HepG2 (cell line): ENCODE results near the gene RGMA. TPM values are rescaled to one million over a fixed set of nuclear protein-coding genes. Genes with fewer than 3 reads are reported as not detected.

Source experiments
- ATAC-seq: fragments of 200-7000 bp; cut with Tn5 transposase; 3 replicates; pipeline ENCODE4 v1.9.1; 2020; ENCODE audit warnings: mild to moderate bottlenecking, moderate library complexity
- BruUV-seq: library from RNA; stranded (reverse); fragments of 400-500 nt; replicated peaks from 2 replicates; lab custom pipeline; 2021; lab: Mats Ljungman, UMichigan
- CTCF ChIA-PET: fragments of 300-600 bp; formaldehyde crosslinking; extraction: SDS; loops from one replicate; lab custom pipeline; 2021; ENCODE audit warnings: low total read pairs, inconsistent platforms, low intra/inter-chr PET ratio; lab: Yijun Ruan, JAX
- POLR2A ChIA-PET: fragments of 350-600 bp; sonication (Branson Sonifier 250); formaldehyde crosslinking; loops from one replicate; lab custom pipeline; 2020; ENCODE audit warnings: antibody characterized with exemption, inconsistent platforms; lab: Yijun Ruan, JAX
- DNase-seq: peaks from one replicate; pipeline ENCODE4 v3.0.0-alpha.2; 2015; ENCODE audit warnings: low spot score
- FAIRE-seq: peaks from 3 replicates; lab custom pipeline; 2011; peaks lifted over from hg19 to GRCh38; lab: Jason Lieb, UNC
- H2AFZ ChIP-seq: one replicate; pipeline ENCODE4 v1.6.1; 2011; ENCODE audit warnings: low read length, inconsistent platforms
- H3K27ac ChIP-seq: fragments of 300-600 bp; 3 replicates; pipeline ENCODE4 v1.8.0; 2011; ENCODE audit warnings: mixed run types, mild to moderate bottlenecking, mixed read lengths, low read length, inconsistent platforms; ENCODE audit not compliant: insufficient read depth; ENCODE audit errors: extremely low read length
- H3K27me3 ChIP-seq, 2 experiments: fragments of 200-600 bp in 1 of 2; 2 replicates in 1 of 2; 3 replicates in 1 of 2; pipeline versions ENCODE4 v1.6.0 to v1.8.0; 2011; ENCODE audit warnings: low read length in 2 of 2, mild to moderate bottlenecking in 2 of 2, moderate library complexity in 2 of 2, inconsistent platforms in 1 of 2; ENCODE audit not compliant: insufficient read depth in 2 of 2, control insufficient read depth in 1 of 2
- H3K36me3 ChIP-seq, 2 experiments: fragments of 200-600 bp in 1 of 2; replicated peaks in 1 of 2; 2 replicates in 1 of 2; 3 replicates in 1 of 2; pipeline versions ENCODE4 v1.5.1 to v1.8.0; 2011; ENCODE audit warnings: low read length in 2 of 2, inconsistent platforms in 1 of 2; ENCODE audit not compliant: insufficient read depth in 2 of 2, control insufficient read depth in 1 of 2
- H3K4me1 ChIP-seq: 2 replicates; pipeline ENCODE4 v1.5.1; 2012; ENCODE audit warnings: low read length, inconsistent platforms; ENCODE audit not compliant: insufficient read depth
- H3K4me2 ChIP-seq: 2 replicates; pipeline ENCODE4 v1.6.0; 2011; ENCODE audit warnings: low read depth, low read length, inconsistent platforms
- H3K4me3 ChIP-seq, 3 experiments: fragments of 200-600 bp in 1 of 3; sonication (generic), shearing (Covaris generic) in 1 of 3; replicated peaks in 1 of 3; 2 replicates each; pipeline ENCODE4 v1.5.1; 2011 to 2016; ENCODE audit warnings: low read length in 3 of 3, inconsistent platforms in 2 of 3, low read depth in 2 of 3, mild to moderate bottlenecking in 2 of 3, control low read depth in 1 of 3, mixed read lengths in 1 of 3; ENCODE audit not compliant: insufficient read depth in 1 of 3
- H3K79me2 ChIP-seq: one replicate; pipeline ENCODE4 v1.6.1; 2011; ENCODE audit warnings: low read length, inconsistent platforms; ENCODE audit not compliant: insufficient read depth
- H3K9ac ChIP-seq: 2 replicates; pipeline ENCODE4 v1.6.0; 2011; ENCODE audit warnings: mild to moderate bottlenecking, low read depth, low read length, inconsistent platforms; ENCODE audit not compliant: insufficient read depth
- H3K9me3 ChIP-seq: 2 replicates; pipeline ENCODE4 v1.5.1; 2012; ENCODE audit warnings: mild to moderate bottlenecking, low read length
- H4K20me1 ChIP-seq: 2 replicates; pipeline ENCODE4 v1.6.0; 2011; ENCODE audit warnings: inconsistent platforms, mild to moderate bottlenecking, low read length, moderate library complexity; ENCODE audit not compliant: insufficient read depth
- PAF1 ChIP-seq: IDR thresholded peaks from 2 replicates; pipeline ENCODE4 v1.6.1; 2016; ENCODE audit warnings: missing genetic modification reagents, missing compliant biosample characterization
- SNAPC5 ChIP-seq: sonication (generic); formaldehyde crosslinking; IDR thresholded peaks from 2 replicates; pipeline ENCODE4 v1.8.1; 2023; ENCODE audit warnings: mild to moderate bottlenecking, missing genetic modification reagents, borderline replicate concordance
- SP2 ChIP-seq: sonication (generic); formaldehyde crosslinking; IDR thresholded peaks from 2 replicates; pipeline ENCODE4 v1.5.1; 2020; ENCODE audit warnings: mild to moderate bottlenecking, missing genetic modification reagents
- TFAP4 ChIP-seq: sonication (generic); IDR thresholded peaks from 2 replicates; pipeline ENCODE4 v1.6.1; 2016; ENCODE audit warnings: low read depth, borderline replicate concordance
- TMF1 ChIP-seq: sonication (generic); formaldehyde crosslinking; IDR thresholded peaks from 2 replicates; pipeline ENCODE4 v1.8.1; 2022; ENCODE audit warnings: low read depth, missing genetic modification reagents
- ZNF274 ChIP-seq: sonication (generic); formaldehyde crosslinking; IDR thresholded peaks from 2 replicates; pipeline ENCODE4 v1.5.1; 2020; ENCODE audit warnings: mild to moderate bottlenecking, missing genetic modification reagents
- ZNF354B ChIP-seq: sonication (generic); formaldehyde crosslinking; IDR thresholded peaks from 2 replicates; pipeline ENCODE4 v1.8.0; 2022; ENCODE audit warnings: mild to moderate bottlenecking, missing genetic modification reagents
- ZNF652 ChIP-seq: IDR thresholded peaks from 2 replicates; pipeline ENCODE4 v1.6.1; 2016; ENCODE audit warnings: low read depth, borderline replicate concordance
- ZNF792 ChIP-seq: IDR thresholded peaks from 2 replicates; pipeline ENCODE4 v1.6.1; 2016
- WGBS: methylation state at CpG from one replicate; pipeline ENCODE4 v1.1.6; 2017; ENCODE audit warnings: low lambda C conversion rate; 5-methylcytosine and 5-hydroxymethylcytosine counted together
- in situ Hi-C: cut with HindIII; loops from 2 replicates; pipeline ENCODE4 v1.10.0; 2017; ENCODE audit warnings: low pct_unique_long_range_greater_than_20kb; ENCODE audit not compliant: extremely low pct_ligation_motif_present
- intact Hi-C: fragments of 100-400 bp; cut with micrococcal nuclease; formaldehyde crosslinking; loops from one replicate; pipeline ENCODE4 v1.10.0; 2022; ENCODE audit not compliant: unreplicated experiment
- polyA plus RNA-seq, 8 experiments: library from polyadenylated mRNA; depleted of rRNA in 3 of 8; stranded (reverse) in 7 of 8; unstranded in 1 of 8; fragments of >200 nt; fragmentation: Illumina TruSeq in 4 of 8; extraction: Trizol in 4 of 8; gene quantifications; 2 replicates each; pipeline versions ENCODE4 v1.2.1 to v1.2.3, GENCODE V29; 2011 to 2016; ENCODE audit warnings: low read depth in 4 of 8, missing spikeins in 1 of 8, mixed read lengths in 1 of 8; ENCODE audit not compliant: insufficient read depth in 1 of 8
- total RNA-seq, 5 experiments: library from RNA; depleted of rRNA; stranded (reverse); fragments of >200 nt; fragmentation: Illumina TruSeq; extraction: Trizol; gene quantifications; 2 replicates each; pipeline ENCODE4 v1.2.3, GENCODE V29; 2016; ENCODE audit warnings: low read depth in 1 of 5

Gene RGMA
- total and polyA plus RNA-seq, 2 of the 13 experiments (the other 11 are each of a cell fraction or from before 2014, with no cell fraction given), result not detected

DNA sequence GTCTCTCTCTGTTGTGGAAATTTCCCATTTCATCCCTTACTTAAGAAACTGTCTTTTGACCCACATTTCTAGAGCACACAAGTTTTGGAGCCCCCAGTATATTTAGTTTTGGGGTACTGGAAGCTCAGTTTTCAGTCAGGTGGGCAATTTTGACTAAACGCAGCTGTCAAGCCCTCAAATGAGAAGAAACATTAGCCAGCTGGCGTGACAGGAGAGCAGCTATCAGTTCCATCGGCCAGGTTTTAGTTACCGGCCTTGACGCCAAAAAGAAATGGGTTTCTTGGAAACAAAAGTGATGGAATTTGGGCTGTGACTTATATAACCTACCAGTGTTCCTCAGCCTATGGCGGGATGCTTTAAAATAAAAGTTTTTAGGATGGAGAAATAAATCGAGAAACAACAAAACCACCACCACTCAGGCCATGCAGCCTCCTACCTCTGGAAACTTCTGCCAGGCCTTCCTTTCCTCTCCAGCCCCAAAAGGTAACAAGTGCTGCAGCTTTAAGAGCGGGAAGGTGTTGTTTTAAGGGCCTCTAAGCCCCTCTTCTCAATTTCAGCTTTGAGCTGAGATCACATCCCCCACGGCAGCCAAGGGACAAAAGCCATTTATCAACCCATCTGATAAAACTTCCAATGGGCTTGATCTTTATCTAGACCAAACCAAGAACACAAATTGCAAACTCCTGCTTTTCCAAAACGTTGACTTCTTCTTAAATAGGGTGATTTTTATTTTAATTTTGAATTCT, 18.3 kb downstream of the RGMA start (continued):
- TF ChIP-seq TFAP4, result no peak

GRCh38 chr15:93070132-93070531, 18.9 kb downstream of the RGMA start:
- WGBS, result 34% methylated on average over 5 of the region's 10 CpGs

More at GRCh38 chr15:93070132-93070531, 18.9 kb downstream of the RGMA start:
- no TSS peak for BruUV-seq
- DNase-seq (no peak), ATAC-seq (no peak), FAIRE-seq (no peak)
- no peak overlapping the region for H2AFZ ChIP-seq
- CTCF ChIA-PET, result no interaction called here
- no peaks in the 10 kb centered on the region for H3K36me3 ChIP-seq
- no peaks in the 10 kb centered on the region for H3K9me3 ChIP-seq
- no peaks in the 10 kb centered on the region for H3K4me1 ChIP-seq
- H3K4me3 ChIP-seq, result no peak overlapping the region
- intact Hi-C loops, result no loop called here
- no peaks in the 10 kb centered on the region for H3K79me2 ChIP-seq
- H3K4me2 ChIP-seq, result no peak overlapping the region
- no peaks in the 10 kb centered on the region for H4K20me1 ChIP-seq
- TF ChIP-seq ZNF274 (CRISPR knock-in tag), result no peak
- no peak for TF ChIP-seq PAF1 (CRISPR knock-in tag)
- no peak for TF ChIP-seq ZNF792 (CRISPR knock-in tag)
- TF ChIP-seq ZNF354B (CRISPR knock-in tag), result no peak
- TF ChIP-seq ZNF652 (CRISPR knock-in tag), result no peak
- TF ChIP-seq SNAPC5 (CRISPR knock-in tag), result no peak
- no peak for TF ChIP-seq SP2 (CRISPR knock-in tag)
- TF ChIP-seq TMF1 (CRISPR knock-in tag), result no peak
- peaks cover 13 to 86% of the 10 kb centered on the region in 2 experiments for H3K27me3 ChIP-seq
- in situ Hi-C loops, result no loop called here
- POLR2A ChIA-PET, result no interaction called here
- no peak overlapping the region for H3K9ac ChIP-seq
- H3K27ac ChIP-seq, result no peak overlapping the region
